ENCODE data around the gene KLK1.

KLK1 gene

GRCh38 chr19:50835785-50836542, 12.4 kb upstream of the KLK1 start:
- peak; percentile 87 for DNase-seq

- DNase-seq: peak; percentile 68
Measured at GRCh38 chr19:50835103-50835784, 11.7 kb upstream of the KLK1 start.

- no peak for DNase-seq
Measured at GRCh38 chr19:50833802-50834167, 10.2 kb upstream of the KLK1 start.

GRCh38 chr19:50833117-50833801, 9.7 kb upstream of the KLK1 start, which contains the start of gene KLK15:
KLK15 (minus strand) TSS chr19:50833574; CDS start chr19:50831492, 2,082 bp downstream.
- no peak for DNase-seq

GRCh38 chr19:50832666-50833065, 9.1 kb upstream of the KLK1 start:
- no peak for DNase-seq

GRCh38 chr19:50831026-50831396, 7.4 kb upstream of the KLK1 start:
- no peak for DNase-seq

GRCh38 chr19:50830266-50831025, 6.9 kb upstream of the KLK1 start:
- no peak for DNase-seq

- DNase-seq: no peak
Measured at GRCh38 chr19:50829801-50830200, 6.2 kb upstream of the KLK1 start.

GRCh38 chr19:50827476-50827875, 3.9 kb upstream of the KLK1 start:
- no peak for DNase-seq

GRCh38 chr19:50826492-50827240, 3.1 kb upstream of the KLK1 start:
- no peak for DNase-seq

GRCh38 chr19:50822661-50823208, 852 bp downstream of the KLK1 start:
- no peak for DNase-seq

GRCh38 chr19:50821622-50822021, 2.0 kb downstream of the KLK1 start:
- DNase-seq: no peak

GRCh38 chr19:50821248-50821612, 2.4 kb downstream of the KLK1 start:
- no peak for DNase-seq

- peak; percentile 73 for DNase-seq
Measured at GRCh38 chr19:50820549-50821247, 2.9 kb downstream of the KLK1 start.

- peak; percentile 42 for DNase-seq
Measured at GRCh38 chr19:50820086-50820485, 3.5 kb downstream of the KLK1 start.

- peak; percentile 23 for DNase-seq
Measured at GRCh38 chr19:50819636-50820035, 4.0 kb downstream of the KLK1 start.

GRCh38 chr19:50818859-50819472, 4.6 kb downstream of the KLK1 start:
- DNase-seq: peak; percentile 46

GRCh38 chr19:50817941-50818858, 5.4 kb downstream of the KLK1 start:
- peak; percentile 90 for DNase-seq

- DNase-seq: no peak
Measured at GRCh38 chr19:50815439-50815838, 8.1 kb downstream of the KLK1 start.

GRCh38 chr19:50814883-50815282, 8.7 kb downstream of the KLK1 start:
- DNase-seq: no peak
